GM18498 (cell line): ENCODE measurements around the gene ANO6.
"Not testable (repeated sequence)": the region's sequence is repeated elsewhere in the genome, so short reads cannot be mapped to it uniquely, and the experiment has no call there.

Experiments used
- ATAC-seq: cut with Tn5 transposase; IDR thresholded peaks from one replicate; pipeline ENCODE4 v1.9.1; 2021; ENCODE audit warnings: mild to moderate bottlenecking, moderate library complexity; ENCODE audit not compliant: unreplicated experiment

Gene ANO6

DNA sequence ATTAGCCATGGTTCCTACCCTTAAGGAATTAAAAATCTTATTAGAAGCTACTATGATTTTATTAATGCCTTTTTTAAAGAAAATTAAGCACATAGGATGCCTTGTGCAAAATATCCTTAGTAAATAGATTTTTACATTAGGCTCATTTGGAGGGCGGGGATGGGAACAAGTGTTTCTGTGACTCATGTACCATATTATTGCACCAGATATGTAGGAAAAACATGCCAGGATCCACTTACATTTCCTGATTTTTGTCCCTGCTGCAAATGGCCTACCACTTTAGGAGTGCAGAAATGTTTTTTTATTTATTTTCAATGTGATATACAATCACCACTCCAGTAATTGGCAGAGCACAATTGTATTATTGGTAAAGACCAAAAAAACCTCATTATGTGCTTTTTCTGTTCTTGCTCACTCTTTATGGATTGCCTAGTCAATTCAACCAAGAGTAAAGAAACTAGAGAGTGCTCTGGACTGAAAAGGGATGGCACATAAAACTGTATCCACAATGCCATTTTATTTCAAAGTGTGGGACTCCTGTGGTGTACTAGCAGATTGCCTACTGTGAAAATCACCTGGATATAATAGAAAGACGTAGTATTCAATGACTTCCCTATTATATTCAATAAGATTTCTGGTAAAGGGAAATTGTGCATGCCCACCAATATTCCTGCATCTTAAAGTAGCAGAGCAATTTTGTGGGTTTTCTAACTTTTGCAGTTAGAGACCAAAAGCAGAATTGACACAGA is 86.9 kb downstream of the ANO6 start:
- ATAC-seq, result no peak

DNA sequence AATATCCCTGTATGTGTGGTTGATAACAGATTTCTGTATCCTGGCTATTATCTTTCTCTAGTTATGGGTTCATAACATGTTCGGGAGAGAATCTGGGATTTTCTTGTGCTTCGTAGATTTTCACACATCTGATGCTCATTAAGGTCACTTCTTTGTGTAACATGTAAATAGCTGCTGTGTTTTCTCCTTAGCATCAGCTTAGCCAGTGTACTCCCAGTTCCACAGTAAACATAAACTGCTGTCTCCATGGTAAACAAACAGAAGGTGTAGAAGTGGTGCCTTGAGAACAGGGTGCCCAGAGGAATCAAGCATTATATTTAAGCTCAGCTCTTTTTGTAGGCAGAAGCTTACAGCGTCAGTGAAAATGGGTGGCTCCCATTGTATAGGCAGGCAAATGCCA is 88.0 kb downstream of the ANO6 start:
- ATAC-seq, result no peak

DNA sequence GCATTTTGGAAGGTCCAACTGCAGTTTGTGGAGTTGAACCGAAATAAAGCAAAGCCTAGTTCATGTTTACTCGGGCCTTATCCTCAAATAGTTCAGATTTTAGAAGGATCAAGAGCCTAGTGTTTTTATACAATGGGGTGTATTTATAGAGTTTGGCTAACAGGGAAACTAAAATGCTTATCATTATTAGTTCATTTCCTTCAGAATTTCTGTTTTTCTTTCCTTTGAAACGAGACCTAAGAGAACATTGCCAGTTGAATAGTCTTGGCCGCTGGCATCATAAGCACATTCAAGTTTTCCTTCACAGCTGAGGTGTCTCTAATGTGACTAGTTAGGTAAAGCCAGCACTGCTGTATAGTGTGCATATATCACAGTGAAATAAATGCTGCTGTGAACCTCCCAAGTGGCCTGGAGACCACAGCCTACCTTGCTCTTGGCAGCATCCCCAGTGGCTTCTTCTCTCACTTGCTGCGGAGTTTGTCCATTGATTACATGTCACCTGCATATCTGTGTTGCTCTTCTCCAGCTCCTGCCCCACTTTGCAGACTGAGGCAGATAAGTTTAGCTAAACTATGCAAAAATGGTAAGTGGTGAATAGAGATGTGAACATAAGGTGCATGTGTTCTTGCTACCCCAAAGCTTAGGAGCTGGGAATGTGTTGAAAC is 88.8 kb downstream of the ANO6 start:
- no peak for ATAC-seq

GRCh38 chr12:45305907-45306306 is 90.0 kb downstream of the ANO6 start:
- ATAC-seq, result no peak

DNA sequence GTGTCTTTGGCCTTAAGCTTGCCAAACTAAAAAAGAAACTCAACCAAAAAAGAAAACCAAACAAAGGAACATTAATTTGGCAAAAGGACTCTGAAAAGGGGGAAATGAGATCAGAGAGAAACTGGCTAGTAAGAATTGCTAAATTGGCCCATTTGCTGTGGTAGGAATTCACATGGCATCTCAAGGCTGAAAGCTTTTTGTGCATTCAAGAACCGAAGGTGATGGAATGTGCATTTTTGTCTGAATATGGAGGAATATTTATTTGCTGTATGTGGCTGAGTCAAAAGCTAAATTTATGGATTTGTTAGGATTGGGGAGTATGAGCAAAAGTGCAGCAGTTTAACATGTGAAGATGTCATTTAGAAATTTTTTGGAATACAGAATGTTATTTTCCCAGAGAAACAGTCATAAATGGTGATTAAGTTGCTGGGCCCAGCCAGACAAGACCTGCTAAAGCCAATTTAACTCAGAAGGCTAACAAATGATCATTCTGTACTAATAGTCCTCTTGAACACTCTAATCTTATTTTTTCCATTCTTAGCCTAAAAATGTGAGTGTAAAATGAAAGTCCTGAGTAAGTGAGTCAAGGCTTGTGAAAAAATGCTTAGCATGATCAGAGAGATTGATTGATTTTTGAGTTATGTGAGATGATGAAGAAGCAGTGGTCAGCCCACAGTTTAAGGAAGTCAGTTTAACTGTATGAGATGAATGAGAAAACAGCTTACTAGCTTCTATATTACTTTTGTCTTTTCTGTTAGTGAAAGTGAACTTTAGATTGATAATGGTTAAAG is 94.1 kb downstream of the ANO6 start:
- ATAC-seq, result no peak

DNA sequence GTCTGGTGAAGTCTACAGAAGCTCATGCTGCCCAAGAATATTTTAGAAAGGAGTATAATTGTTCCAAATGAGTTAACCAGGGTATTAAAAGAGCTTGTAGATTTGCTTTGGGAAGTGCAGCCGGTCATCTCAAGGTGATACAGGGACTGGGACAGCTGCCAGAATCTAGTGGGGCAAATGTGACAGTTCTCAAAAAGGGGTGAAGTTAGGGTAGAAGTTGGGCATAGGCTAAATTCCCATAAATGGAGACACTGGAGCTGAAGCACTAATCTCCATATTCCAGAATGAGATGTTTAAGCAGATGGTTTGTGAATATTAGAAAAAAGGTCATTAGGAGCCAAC is 94.7 kb downstream of the ANO6 start:
- no peak for ATAC-seq

GRCh38 chr12:45312012-45312411 is 96.1 kb downstream of the ANO6 start:
- no peak for ATAC-seq

DNA sequence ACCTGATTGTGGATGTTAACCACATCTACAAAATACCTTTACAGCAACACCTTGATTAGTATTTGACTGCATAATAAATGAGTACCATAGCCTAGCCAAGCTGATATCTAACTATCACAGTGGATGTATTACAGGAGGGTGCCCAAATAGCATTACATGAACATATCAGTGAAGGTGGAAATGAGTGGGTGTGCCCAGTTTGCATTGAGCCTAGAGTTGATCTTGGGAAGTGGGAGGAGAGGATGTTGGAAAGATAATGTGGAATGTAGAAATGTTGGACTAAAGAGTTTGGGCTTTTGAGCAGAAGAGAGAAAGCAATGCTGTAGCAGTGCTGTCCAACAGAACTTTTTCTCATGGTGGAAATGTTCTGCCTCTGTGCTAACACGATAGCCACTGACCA is 98.9 kb downstream of the ANO6 start:
- no peak for ATAC-seq

- ATAC-seq, result no peak
Measured at GRCh38 chr12:45315462-45315861, 99.6 kb downstream of the ANO6 start.

DNA sequence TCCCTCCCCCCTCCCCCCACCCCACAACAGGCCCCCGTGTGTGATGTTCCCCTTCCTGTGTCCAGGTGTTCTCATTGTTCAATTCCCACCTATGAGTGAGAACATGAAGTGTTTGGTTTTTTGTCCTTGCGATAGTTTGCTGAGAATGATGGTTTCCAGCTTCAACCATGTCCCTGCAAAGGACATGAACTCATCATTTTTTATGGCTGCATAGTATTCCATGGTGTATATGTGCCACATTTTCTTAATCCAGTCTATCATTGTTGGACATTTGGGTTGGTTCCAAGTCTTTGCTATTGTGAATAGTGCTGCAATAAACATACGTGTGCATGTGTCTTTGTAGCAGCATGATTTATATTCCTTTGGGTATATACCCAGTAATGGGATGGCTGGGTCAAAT is 101.4 kb downstream of the ANO6 start:
- not testable (repeated sequence) for ATAC-seq

DNA sequence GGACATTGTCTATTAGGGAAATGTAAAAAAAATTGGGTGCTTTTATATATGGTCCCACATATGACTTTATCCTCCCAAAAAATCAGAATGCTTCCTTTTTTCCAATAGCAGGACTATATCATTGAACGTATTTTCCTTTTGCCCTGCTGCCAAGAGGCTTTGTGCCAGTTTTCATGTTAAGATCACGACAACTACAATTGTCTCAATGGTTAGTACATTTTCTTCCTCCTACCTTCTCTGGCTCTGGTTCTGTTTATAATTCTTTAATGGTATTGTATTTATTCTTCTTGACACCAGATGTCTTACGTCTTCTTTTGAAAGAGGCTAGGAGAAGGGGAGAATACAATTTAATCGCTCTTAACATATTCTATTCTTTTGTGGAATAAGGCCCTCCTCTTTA is 106.9 kb downstream of the ANO6 start:
- no peak for ATAC-seq

DNA sequence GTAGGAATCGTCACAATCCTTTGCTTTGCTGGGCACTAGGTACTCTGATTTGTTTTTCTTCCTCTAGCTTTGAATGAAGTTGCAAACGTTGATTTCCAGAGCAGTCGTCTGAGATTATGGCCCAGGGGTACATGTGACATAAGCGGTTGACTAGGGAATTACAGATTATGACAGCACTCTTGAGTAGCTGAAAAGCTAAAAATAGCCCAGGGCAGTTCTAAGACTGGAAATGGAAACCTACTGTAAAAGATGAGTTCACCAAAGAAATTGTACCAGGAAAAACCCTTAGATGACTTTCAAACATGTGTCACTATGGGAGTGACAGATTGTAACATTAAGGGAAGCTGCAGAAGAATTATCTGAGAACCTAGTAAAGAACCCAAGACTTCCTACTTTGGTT is 108.5 kb downstream of the ANO6 start:
- ATAC-seq, result no peak

- ATAC-seq, result no peak
Measured at GRCh38 chr12:45326358-45326975, 110.6 kb downstream of the ANO6 start.

DNA sequence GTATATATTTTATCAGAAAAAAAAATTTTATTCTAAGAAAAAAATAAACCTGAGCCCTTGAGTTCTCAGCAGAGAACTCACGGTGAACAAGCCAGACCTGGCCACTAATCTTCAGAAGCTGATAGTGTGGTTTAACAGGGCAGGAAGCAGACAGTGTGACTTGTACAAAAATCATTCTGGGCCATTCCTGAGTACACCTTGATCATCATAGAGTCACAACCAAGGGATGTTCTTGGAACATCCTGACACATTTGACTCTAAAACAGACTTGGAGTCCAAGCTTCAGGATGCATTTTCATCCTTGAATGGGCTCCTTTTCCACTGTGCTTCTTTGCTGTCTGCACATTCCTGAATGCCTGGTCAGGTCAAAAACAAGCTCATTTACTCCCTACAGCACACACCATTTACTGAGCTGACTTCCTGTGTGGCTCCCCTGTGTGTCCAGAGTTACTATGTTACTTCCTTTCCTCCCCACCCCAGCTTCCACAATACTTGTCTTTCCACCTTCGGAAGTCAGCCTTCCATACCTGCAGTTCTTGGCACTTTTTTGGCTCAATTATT is 112.0 kb downstream of the ANO6 start:
- no peak for ATAC-seq

DNA sequence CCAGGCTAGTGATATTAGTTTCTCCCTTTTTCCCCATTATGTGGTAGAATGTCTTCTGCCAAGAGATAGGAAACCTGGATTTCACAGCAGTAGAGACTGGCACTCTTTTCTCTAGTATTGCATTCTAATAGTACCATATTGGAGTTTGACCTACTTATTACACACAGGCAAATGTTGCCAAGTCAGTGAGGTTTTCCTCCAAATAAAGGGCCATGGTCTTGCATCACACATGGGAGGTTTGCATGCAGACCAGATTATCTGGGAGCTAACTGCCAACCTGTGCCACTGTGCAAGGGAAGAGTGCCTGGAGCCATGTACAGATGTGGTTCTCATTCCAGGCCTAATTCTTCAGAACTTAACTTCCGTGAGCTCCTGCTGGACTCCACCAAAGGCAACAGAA is 113.3 kb downstream of the ANO6 start:
- no peak for ATAC-seq

DNA sequence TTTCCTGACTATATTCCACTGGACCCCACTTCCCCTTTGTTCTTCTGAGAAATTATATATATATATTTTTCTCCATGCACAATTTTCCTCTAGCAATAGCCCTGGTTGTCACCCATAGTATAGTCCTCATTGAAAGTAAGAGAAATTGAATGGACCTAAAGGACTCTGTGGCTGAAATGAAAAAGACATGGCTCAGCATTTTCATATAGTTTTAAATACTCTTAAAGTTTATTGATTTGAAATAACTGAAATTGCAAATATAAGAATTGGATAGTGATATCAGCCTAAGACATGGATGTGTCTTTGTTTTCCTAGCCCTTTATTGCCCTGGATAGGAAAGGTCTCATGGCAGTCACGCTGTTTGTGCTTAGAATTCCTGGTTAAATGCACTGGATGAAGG is 113.8 kb downstream of the ANO6 start:
- ATAC-seq, result no peak

DNA sequence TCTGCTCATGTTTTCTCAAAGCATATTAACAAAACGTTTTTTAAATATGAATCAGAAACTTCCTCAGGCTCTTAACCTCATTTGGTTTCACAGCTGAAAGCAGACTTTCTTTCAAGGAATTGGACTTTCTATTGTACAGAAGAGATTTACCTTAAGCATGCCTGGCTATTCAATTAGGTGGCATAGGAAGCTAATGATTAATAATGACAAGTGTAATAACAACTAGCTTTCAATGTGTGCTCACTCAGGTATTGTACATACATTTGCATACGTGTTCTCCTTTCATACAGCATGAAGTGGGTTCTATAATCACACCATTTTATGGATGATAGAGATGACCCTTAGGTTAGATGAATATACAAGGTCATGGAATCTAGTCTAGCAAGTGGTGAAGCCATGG is 115.7 kb downstream of the ANO6 start:
- no peak for ATAC-seq

GRCh38 chr12:45334396-45334795 is 118.5 kb downstream of the ANO6 start:
- no peak for ATAC-seq

DNA sequence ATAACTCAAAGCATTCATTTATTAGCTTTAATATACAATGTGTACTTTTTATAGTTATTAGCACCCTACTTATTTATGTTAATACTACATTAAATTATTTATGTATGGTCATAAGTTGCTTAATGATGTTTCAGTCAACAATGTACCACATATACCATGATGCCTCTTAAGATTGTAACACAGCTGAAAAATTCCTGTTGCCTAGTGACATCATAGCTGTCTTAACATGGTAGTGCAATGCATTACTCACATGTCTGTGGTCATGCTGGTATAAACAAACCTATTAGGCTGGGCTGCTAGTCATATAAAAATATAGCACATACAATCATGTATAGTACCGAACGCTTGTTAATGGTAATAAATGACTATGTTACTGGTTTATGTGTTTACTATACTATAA is 120.4 kb downstream of the ANO6 start:
- no peak for ATAC-seq

DNA sequence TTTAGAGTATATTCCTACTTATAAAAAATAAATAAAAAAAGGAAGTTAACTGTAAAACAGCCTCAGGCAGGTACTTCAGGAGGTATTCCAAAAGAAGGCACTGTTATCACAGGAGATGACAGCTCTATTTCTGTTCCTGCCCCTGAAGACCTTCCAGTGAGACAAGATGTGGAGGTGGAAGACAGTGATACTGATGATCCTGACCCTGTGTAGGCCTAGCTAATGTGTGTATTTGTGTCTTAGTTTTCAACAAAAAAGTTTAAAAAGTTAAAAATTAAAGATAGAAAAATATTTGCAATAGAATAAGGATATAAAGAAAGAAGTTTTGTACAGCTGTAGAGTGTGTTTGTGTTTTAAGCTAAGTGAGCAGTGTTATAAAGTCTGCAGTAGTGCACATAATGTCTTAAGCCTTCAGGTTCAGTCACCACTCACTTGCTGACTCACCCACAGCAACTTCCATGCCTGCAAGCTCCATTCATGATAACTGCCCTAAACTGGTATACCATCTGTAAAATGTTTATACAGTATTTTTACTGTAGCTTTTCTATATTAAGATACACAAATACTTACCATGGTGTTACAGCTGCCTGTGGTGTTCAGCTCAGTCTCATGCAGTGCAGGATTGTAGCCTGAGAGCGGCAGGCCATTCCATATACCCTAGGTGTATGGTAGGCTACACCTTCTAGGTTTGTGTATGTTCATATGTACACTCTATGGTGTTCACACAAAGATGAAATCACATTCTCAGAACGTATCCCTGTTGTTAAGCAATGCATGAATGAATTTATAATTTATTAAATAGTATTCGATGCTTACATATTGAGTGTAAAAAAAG is 121.1 kb downstream of the ANO6 start:
- no peak for ATAC-seq
